ENCODE results near the gene LPCAT2.

LPCAT2 gene

DNA sequence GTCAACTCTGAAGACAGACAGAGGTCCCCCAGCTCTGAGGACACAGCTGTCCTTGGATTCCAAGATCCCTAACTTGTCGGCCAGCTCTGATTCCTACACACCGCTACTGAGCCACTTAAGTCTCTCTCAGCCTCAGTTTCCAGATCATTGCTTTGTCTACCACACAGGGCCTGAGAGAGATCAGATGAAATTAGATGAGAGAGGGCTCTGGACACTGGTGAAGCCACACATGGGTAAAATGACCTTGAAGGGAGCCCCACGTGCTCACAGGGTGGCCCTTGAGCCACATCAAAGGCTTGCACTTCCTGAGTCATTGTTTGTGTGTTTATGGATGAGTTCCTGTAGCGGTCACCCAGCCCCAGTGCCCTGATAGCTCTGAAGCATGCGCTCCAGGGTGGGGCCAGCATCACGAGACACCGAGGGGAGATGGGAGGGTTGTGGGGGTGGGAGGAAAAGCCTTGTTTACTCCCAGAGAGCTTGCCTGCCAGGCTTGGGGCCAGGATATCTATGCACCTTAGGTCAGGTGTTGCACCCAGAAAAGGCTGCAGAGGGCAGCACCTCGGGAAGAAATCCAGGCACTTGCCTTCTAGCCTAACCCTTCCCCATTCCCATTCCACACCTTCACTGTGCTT, 114.2 kb downstream of the LPCAT2 start:
- peak; percentile 58; the same call in 2 of the 3 replicates for ATAC-seq
- no peak for TF ChIP-seq PATZ1 (CRISPR knock-in tag; IDR thresholded peaks at IDR 0.05; ENCODE audit: borderline replicate concordance)
- TF ChIP-seq RARB (CRISPR knock-in tag; IDR thresholded peaks at IDR 0.05) = no peak
- no peak for TF ChIP-seq OSR1 (CRISPR knock-in tag; IDR thresholded peaks at IDR 0.05)
- TF ChIP-seq ZNF565 (CRISPR knock-in tag; conservative IDR thresholded peaks at IDR 0.05; ENCODE audit: low read depth) = no peak
- TF ChIP-seq ZNF70 (CRISPR knock-in tag; IDR thresholded peaks at IDR 0.05) = no peak
- no peak for TF ChIP-seq SNAI2 (CRISPR knock-in tag; IDR thresholded peaks at IDR 0.05)
- no peak for TF ChIP-seq ZFP30 (CRISPR knock-in tag; IDR thresholded peaks at IDR 0.05)
- no peak for TF ChIP-seq ZFP3 (CRISPR knock-in tag; IDR thresholded peaks at IDR 0.05)
- no peak for TF ChIP-seq CSRNP3 (CRISPR knock-in tag; IDR thresholded peaks at IDR 0.05)
- TF ChIP-seq CSDC2 (CRISPR knock-in tag; IDR thresholded peaks at IDR 0.05) = no peak
- no peak for TF ChIP-seq ZNF8 (CRISPR knock-in tag; IDR thresholded peaks at IDR 0.05)
- no peak for TF ChIP-seq ISL1 (CRISPR knock-in tag; IDR thresholded peaks at IDR 0.05)
- TF ChIP-seq CREB5 (CRISPR knock-in tag; IDR thresholded peaks at IDR 0.05; ENCODE audit: low read depth) = no peak
- no peak for TF ChIP-seq ESRRG (CRISPR knock-in tag; IDR thresholded peaks at IDR 0.05)
- no peak for TF ChIP-seq GLIS3 (CRISPR knock-in tag; IDR thresholded peaks at IDR 0.05)
- TF ChIP-seq TCF4 (CRISPR knock-in tag; IDR thresholded peaks at IDR 0.05; ENCODE audit: borderline replicate concordance) = no peak

- TF ChIP-seq GLIS3 (CRISPR knock-in tag; IDR thresholded peaks at IDR 0.05) (no peak), CSRNP3 (CRISPR knock-in tag; IDR thresholded peaks at IDR 0.05) (no peak), ZNF565 (CRISPR knock-in tag; conservative IDR thresholded peaks at IDR 0.05; ENCODE audit: low read depth) (no peak), ESRRG (CRISPR knock-in tag; IDR thresholded peaks at IDR 0.05) (no peak)
- no peak for ATAC-seq
Measured at GRCh38 chr16:55623640-55624039, 114.8 kb downstream of the LPCAT2 start.

DNA sequence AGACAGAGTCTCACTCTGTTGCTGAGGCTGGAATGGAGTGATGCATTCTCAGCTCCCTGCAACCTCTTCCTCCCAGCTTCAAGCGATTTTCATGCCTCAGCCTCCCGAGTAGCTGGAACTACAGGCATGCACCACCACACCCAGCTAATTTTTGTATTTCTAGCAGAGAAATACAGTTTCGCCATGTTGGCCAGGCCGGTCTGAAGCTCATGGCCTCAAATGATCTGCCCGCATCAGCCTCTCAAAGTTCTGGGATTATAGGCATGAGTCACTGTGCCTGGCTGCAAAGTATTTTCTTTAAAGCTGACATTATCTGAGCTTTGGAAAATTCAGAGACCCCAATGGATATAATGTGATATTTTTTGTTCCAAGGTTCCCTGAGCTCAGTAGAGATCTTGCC, 115.8 kb downstream of the LPCAT2 start:
- TF ChIP-seq ZFP30 (CRISPR knock-in tag; IDR thresholded peaks at IDR 0.05) = no peak
- no peak for TF ChIP-seq SNAI2 (CRISPR knock-in tag; IDR thresholded peaks at IDR 0.05)
- no peak for TF ChIP-seq ZNF8 (CRISPR knock-in tag; IDR thresholded peaks at IDR 0.05)
- TF ChIP-seq ESRRG (CRISPR knock-in tag; IDR thresholded peaks at IDR 0.05) = no peak
- no peak for TF ChIP-seq CREB5 (CRISPR knock-in tag; IDR thresholded peaks at IDR 0.05; ENCODE audit: low read depth)
- TF ChIP-seq ZNF70 (CRISPR knock-in tag; IDR thresholded peaks at IDR 0.05) = no peak
- TF ChIP-seq, protein P1, sequence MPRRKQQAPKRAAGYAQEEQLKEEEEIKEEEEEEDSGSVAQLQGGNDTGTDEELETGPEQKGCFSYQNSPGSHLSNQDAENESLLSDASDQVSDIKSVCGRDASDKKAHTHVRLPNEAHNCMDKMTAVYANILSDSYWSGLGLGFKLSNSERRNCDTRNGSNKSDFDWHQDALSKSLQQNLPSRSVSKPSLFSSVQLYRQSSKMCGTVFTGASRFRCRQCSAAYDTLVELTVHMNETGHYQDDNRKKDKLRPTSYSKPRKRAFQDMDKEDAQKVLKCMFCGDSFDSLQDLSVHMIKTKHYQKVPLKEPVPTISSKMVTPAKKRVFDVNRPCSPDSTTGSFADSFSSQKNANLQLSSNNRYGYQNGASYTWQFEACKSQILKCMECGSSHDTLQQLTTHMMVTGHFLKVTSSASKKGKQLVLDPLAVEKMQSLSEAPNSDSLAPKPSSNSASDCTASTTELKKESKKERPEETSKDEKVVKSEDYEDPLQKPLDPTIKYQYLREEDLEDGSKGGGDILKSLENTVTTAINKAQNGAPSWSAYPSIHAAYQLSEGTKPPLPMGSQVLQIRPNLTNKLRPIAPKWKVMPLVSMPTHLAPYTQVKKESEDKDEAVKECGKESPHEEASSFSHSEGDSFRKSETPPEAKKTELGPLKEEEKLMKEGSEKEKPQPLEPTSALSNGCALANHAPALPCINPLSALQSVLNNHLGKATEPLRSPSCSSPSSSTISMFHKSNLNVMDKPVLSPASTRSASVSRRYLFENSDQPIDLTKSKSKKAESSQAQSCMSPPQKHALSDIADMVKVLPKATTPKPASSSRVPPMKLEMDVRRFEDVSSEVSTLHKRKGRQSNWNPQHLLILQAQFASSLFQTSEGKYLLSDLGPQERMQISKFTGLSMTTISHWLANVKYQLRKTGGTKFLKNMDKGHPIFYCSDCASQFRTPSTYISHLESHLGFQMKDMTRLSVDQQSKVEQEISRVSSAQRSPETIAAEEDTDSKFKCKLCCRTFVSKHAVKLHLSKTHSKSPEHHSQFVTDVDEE (CRISPR knock-in tag; IDR thresholded peaks at IDR 0.05) = no peak
- no peak for TF ChIP-seq ISL1 (CRISPR knock-in tag; IDR thresholded peaks at IDR 0.05)
- TF ChIP-seq PATZ1 (CRISPR knock-in tag; IDR thresholded peaks at IDR 0.05; ENCODE audit: borderline replicate concordance) = no peak
- TF ChIP-seq TCF4 (CRISPR knock-in tag; IDR thresholded peaks at IDR 0.05; ENCODE audit: borderline replicate concordance) = no peak
- no peak for TF ChIP-seq ZNF565 (CRISPR knock-in tag; conservative IDR thresholded peaks at IDR 0.05; ENCODE audit: low read depth)
- TF ChIP-seq PPARA (CRISPR knock-in tag; IDR thresholded peaks at IDR 0.05; ENCODE audit: borderline replicate concordance) = no peak
- TF ChIP-seq, protein P2, sequence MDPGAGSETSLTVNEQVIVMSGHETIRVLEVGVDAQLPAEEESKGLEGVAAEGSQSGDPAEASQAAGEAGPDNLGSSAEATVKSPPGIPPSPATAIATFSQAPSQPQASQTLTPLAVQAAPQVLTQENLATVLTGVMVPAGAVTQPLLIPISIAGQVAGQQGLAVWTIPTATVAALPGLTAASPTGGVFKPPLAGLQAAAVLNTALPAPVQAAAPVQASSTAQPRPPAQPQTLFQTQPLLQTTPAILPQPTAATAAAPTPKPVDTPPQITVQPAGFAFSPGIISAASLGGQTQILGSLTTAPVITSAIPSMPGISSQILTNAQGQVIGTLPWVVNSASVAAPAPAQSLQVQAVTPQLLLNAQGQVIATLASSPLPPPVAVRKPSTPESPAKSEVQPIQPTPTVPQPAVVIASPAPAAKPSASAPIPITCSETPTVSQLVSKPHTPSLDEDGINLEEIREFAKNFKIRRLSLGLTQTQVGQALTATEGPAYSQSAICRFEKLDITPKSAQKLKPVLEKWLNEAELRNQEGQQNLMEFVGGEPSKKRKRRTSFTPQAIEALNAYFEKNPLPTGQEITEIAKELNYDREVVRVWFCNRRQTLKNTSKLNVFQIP (CRISPR knock-in tag; IDR thresholded peaks at IDR 0.05; ENCODE audit: borderline replicate concordance, low read depth) = no peak
- TF ChIP-seq ZFP3 (CRISPR knock-in tag; IDR thresholded peaks at IDR 0.05) = no peak
- no peak for TF ChIP-seq TOX (CRISPR knock-in tag; IDR thresholded peaks at IDR 0.05; ENCODE audit: borderline replicate concordance)
- TF ChIP-seq BACH2 (CRISPR knock-in tag; IDR thresholded peaks at IDR 0.05; ENCODE audit: borderline replicate concordance) = no peak
- no peak for ATAC-seq
